IMR-90 (cell line): ENCODE measurements around the gene THRA. TPM values are rescaled to one million over a fixed set of nuclear protein-coding genes. Genes with fewer than 3 reads are reported as not detected.
A peak's percentile ranks its signal among the peaks of the same experiment; 100 is the strongest.

Experiments used
- ATAC-seq: fragments of 200-7000 bp; cut with Tn5 transposase; 2 replicates; pipeline ENCODE4 v1.9.1; 2020; ENCODE audit warnings: low read depth, mild to moderate bottlenecking, moderate library complexity
- BruUV-seq: library from RNA; stranded (reverse); fragments of 400-500 nt; replicated peaks from 2 replicates; lab custom pipeline; 2021; lab: Mats Ljungman, UMichigan
- CTCF ChIA-PET: fragments of 300-600 bp; formaldehyde crosslinking; extraction: SDS; loops from one replicate; lab custom pipeline; 2021; ENCODE audit warnings: antibody characterized with exemption; lab: Yijun Ruan, JAX
- POLR2A ChIA-PET: fragments of 300-600 bp; sonication (Branson Sonifier 250); formaldehyde crosslinking; loops from one replicate; lab custom pipeline; 2022; ENCODE audit warnings: antibody characterized with exemption; ENCODE audit not compliant: unreplicated experiment; lab: Charles Lee
- DNase-seq: peaks from one replicate; pipeline ENCODE4 v3.0.0; 2013
- H2AFZ ChIP-seq: replicated peaks from 2 replicates; pipeline ENCODE3; 2013; ENCODE audit warnings: low read length, mild to moderate bottlenecking; ENCODE audit not compliant: poor library complexity
- H2AK5ac ChIP-seq: 2 replicates; pipeline ENCODE4 v1.6.1; 2013; ENCODE audit warnings: low read depth, low read length, inconsistent platforms
- H2AK9ac ChIP-seq: replicated peaks from 2 replicates; pipeline ENCODE3; 2013; ENCODE audit warnings: mild to moderate bottlenecking, low read depth, low read length, moderate library complexity; ENCODE audit not compliant: poor library complexity
- H2BK120ac ChIP-seq: 2 replicates; pipeline ENCODE4 v1.6.1; 2013; ENCODE audit warnings: low read depth, low read length, inconsistent platforms
- H2BK15ac ChIP-seq: 3 replicates; pipeline ENCODE4 v1.6.1; 2013; ENCODE audit warnings: low read depth, low read length, inconsistent platforms
- H2BK20ac ChIP-seq: 2 replicates; pipeline ENCODE4 v1.6.1; 2013; ENCODE audit warnings: low read depth, mild to moderate bottlenecking, inconsistent platforms, low read length, moderate library complexity
- H2BK5ac ChIP-seq: 2 replicates; pipeline ENCODE4 v1.6.1; 2013; ENCODE audit warnings: mild to moderate bottlenecking, low read depth, low read length, inconsistent platforms; ENCODE audit not compliant: poor library complexity, severe bottlenecking
- H3K14ac ChIP-seq: replicated peaks from 2 replicates; pipeline ENCODE4 v1.6.1; 2013; ENCODE audit warnings: low read depth, low read length, inconsistent platforms
- H3K18ac ChIP-seq: 2 replicates; pipeline ENCODE4 v1.6.1; 2013; ENCODE audit warnings: low read depth, low read length, control low read depth
- H3K23ac ChIP-seq: 2 replicates; pipeline ENCODE4 v1.6.1; 2013; ENCODE audit warnings: low read depth, low read length, inconsistent platforms
- H3K27ac ChIP-seq: 2 replicates; pipeline ENCODE4 v1.5.1; 2013; ENCODE audit warnings: mild to moderate bottlenecking, control low read depth, low read length; ENCODE audit not compliant: insufficient read depth
- H3K27me3 ChIP-seq: 2 replicates; pipeline ENCODE4 v1.6.1; 2013; ENCODE audit warnings: low read length; ENCODE audit not compliant: control insufficient read depth, insufficient read depth
- H3K36me3 ChIP-seq: 2 replicates; pipeline ENCODE4 v1.6.1; 2013; ENCODE audit warnings: low read length, mixed read lengths; ENCODE audit not compliant: control insufficient read depth, insufficient read depth
- H3K4ac ChIP-seq: 2 replicates; pipeline ENCODE4 v1.6.1; 2013; ENCODE audit warnings: low read depth, low read length, inconsistent platforms
- H3K4me1 ChIP-seq: 2 replicates; pipeline ENCODE4 v1.6.1; 2013; ENCODE audit warnings: low read length, mixed read lengths; ENCODE audit not compliant: control insufficient read depth, insufficient read depth
- H3K4me2 ChIP-seq: 2 replicates; pipeline ENCODE4 v1.6.1; 2013; ENCODE audit warnings: low read depth, mild to moderate bottlenecking, control low read depth, low read length, moderate library complexity
- H3K4me3 ChIP-seq: 2 replicates; pipeline ENCODE4 v1.5.1; 2013; ENCODE audit warnings: low read depth, mild to moderate bottlenecking, control low read depth, low read length, moderate library complexity; ENCODE audit not compliant: insufficient read depth
- H3K56ac ChIP-seq: 2 replicates; pipeline ENCODE4 v1.6.1; 2013; ENCODE audit warnings: low read length, inconsistent platforms; ENCODE audit not compliant: insufficient read depth; ENCODE audit errors: extremely low read depth
- H3K79me1 ChIP-seq, 2 experiments: 2 replicates each; pipeline ENCODE4 v1.6.1; 2013; ENCODE audit warnings: low read length in 2 of 2, inconsistent platforms in 1 of 2, low read depth in 1 of 2
- H3K9ac ChIP-seq: 2 replicates; pipeline ENCODE4 v1.6.1; 2013; ENCODE audit warnings: low read depth, low read length, control low read depth
- H3K9me1 ChIP-seq: 2 replicates; pipeline ENCODE4 v1.6.1; 2013; ENCODE audit warnings: low read length, inconsistent platforms; ENCODE audit not compliant: insufficient read depth
- H3K9me3 ChIP-seq: 2 replicates; pipeline ENCODE4 v1.6.1; 2013; ENCODE audit warnings: low read length; ENCODE audit not compliant: control insufficient read depth, insufficient read depth
- H4K20me1 ChIP-seq: 2 replicates; pipeline ENCODE4 v1.6.1; 2013; ENCODE audit warnings: low read length, inconsistent platforms; ENCODE audit not compliant: insufficient read depth
- H4K5ac ChIP-seq: 2 replicates; pipeline ENCODE4 v1.6.1; 2013; ENCODE audit warnings: mild to moderate bottlenecking, low read depth, low read length, control low read depth
- H4K8ac ChIP-seq, 2 experiments: 2 replicates each; pipeline ENCODE4 v1.6.1; 2013; ENCODE audit warnings: low read depth in 2 of 2, low read length in 2 of 2, control low read depth in 1 of 2, inconsistent platforms in 1 of 2
- H4K91ac ChIP-seq: 2 replicates; pipeline ENCODE4 v1.6.1; 2013; ENCODE audit warnings: low read depth, low read length, inconsistent platforms; ENCODE audit not compliant: insufficient read depth
- BHLHE40 ChIP-seq: fragments of 150-350 bp; IDR thresholded peaks from 2 replicates; pipeline ENCODE4 v1.6.1; 2016; ENCODE audit warnings: mild to moderate bottlenecking, low read depth, low read length
- CHD1 ChIP-seq: IDR thresholded peaks from 2 replicates; pipeline ENCODE4 v1.6.1; 2012; ENCODE audit warnings: low read depth, low read length, improper control_type of control experiment
- CTCF ChIP-seq: conservative IDR thresholded peaks from 2 replicates; pipeline ENCODE4 v1.5.1; 2012; ENCODE audit warnings: mild to moderate bottlenecking, low read depth, low read length, improper control_type of control experiment
- ELK1 ChIP-seq: fragments of 150-350 bp; IDR thresholded peaks from 2 replicates; pipeline ENCODE4 v1.6.1; 2016; ENCODE audit warnings: low read depth, mild to moderate bottlenecking, low read length, moderate library complexity, borderline replicate concordance
- FOS ChIP-seq: fragments of 150-350 bp; IDR thresholded peaks from 2 replicates; pipeline ENCODE4 v1.6.1; 2016; ENCODE audit warnings: low read depth, low read length
- MAFK ChIP-seq: IDR thresholded peaks from 2 replicates; pipeline ENCODE4 v1.6.1; 2012; ENCODE audit warnings: low read depth, low read length, improper control_type of control experiment
- MAZ ChIP-seq: IDR thresholded peaks from 2 replicates; pipeline ENCODE4 v1.6.1; 2012; ENCODE audit warnings: low read depth, mild to moderate bottlenecking, low read length, improper control_type of control experiment, moderate library complexity, borderline replicate concordance
- MXI1 ChIP-seq: IDR thresholded peaks from 2 replicates; pipeline ENCODE4 v1.6.1; 2012; ENCODE audit warnings: low read depth, mild to moderate bottlenecking, low read length, moderate library complexity, borderline replicate concordance
- NFE2L2 ChIP-seq: fragments of 150-350 bp; IDR thresholded peaks from 2 replicates; pipeline ENCODE4 v1.6.1; 2016; ENCODE audit warnings: low read depth, mild to moderate bottlenecking, low read length
- POLR2A ChIP-seq: IDR thresholded peaks from 2 replicates; pipeline ENCODE4 v1.6.1; 2012; ENCODE audit warnings: mild to moderate bottlenecking, low read depth, low read length
- RAD21 ChIP-seq: IDR thresholded peaks from 2 replicates; pipeline ENCODE4 v1.6.1; 2012; ENCODE audit warnings: low read length, improper control_type of control experiment
- RCOR1 ChIP-seq: IDR thresholded peaks from 2 replicates; pipeline ENCODE4 v1.6.1; 2012; ENCODE audit warnings: mild to moderate bottlenecking, low read length, improper control_type of control experiment; ENCODE audit not compliant: insufficient replicate concordance
- RFX5 ChIP-seq: IDR thresholded peaks from 2 replicates; pipeline ENCODE4 v1.8.0; 2012; ENCODE audit warnings: low read depth, mild to moderate bottlenecking, low read length, moderate library complexity
- SMC3 ChIP-seq: fragments of 150-350 bp; IDR thresholded peaks from 2 replicates; pipeline ENCODE4 v1.6.1; 2016; ENCODE audit warnings: low read depth, mild to moderate bottlenecking, antibody characterized with exemption, low read length, moderate library complexity
- USF2 ChIP-seq: fragments of 150-350 bp; IDR thresholded peaks from 2 replicates; pipeline ENCODE4 v1.6.1; 2017; ENCODE audit warnings: mild to moderate bottlenecking, antibody characterized with exemption, low read length, low read depth
- WGBS, 2 experiments: methylation state at CpG; one replicate each; pipeline versions ENCODE4 v1.1.5 to v1.1.7; 2013; ENCODE audit warnings: missing lambda C conversion rate in 2 of 2; ENCODE audit not compliant: insufficient read length in 1 of 2; ENCODE audit errors: extremely low coverage in 2 of 2; 5-methylcytosine and 5-hydroxymethylcytosine counted together
- dilution Hi-C: fragments of 300-500 bp; cut with HindIII; formaldehyde crosslinking; loops from one replicate; pipeline ENCODE4 v1.14.3; 2018; ENCODE audit warnings: low sequenced_read_pairs; ENCODE audit not compliant: unreplicated experiment
- in situ Hi-C: fragments of 300-500 bp; cut with MboI; formaldehyde crosslinking; loops from 3 replicates; pipeline ENCODE4 v1.14.3; 2019; ENCODE audit warnings: low sequenced_read_pairs, inconsistent platforms, mixed read lengths
- intact Hi-C: fragments of 100-400 bp; cut with micrococcal nuclease; formaldehyde crosslinking; loops from 2 replicates; pipeline ENCODE4 v1.10.0; 2022
- polyA plus RNA-seq, 3 experiments: library from polyadenylated mRNA; depleted of rRNA; stranded (reverse); fragments of >200 nt; gene quantifications; 2 replicates each; pipeline ENCODE4 v1.2.3, GENCODE V29; 2012; ENCODE audit warnings: low replicate concordance in 1 of 3
- total RNA-seq: library from RNA; depleted of rRNA; stranded (reverse); fragments of >200 nt; gene quantifications from 2 replicates; pipeline ENCODE4 v1.2.3, GENCODE V29; 2012

The THRA gene
- total and polyA plus RNA-seq, 2 of the 4 experiments (the other 2 are of a cell fraction) = 22.0 to 23.4 TPM

- POLR2A ChIA-PET = no interaction called here
- no TSS peak for BruUV-seq
- no peak overlapping the region for H3K27ac ChIP-seq
- TF ChIP-seq MAFK = no peak
- no peak for TF ChIP-seq FOS
- no peak for TF ChIP-seq POLR2A
- TF ChIP-seq RAD21 = no peak
- no peak for TF ChIP-seq NFE2L2
- no peak for TF ChIP-seq CTCF
- TF ChIP-seq BHLHE40 = no peak
- no peak for TF ChIP-seq ELK1
- no peak for TF ChIP-seq RCOR1
- no peak for TF ChIP-seq SMC3
- no peak for TF ChIP-seq USF2
- TF ChIP-seq MAZ = no peak
- no peak for TF ChIP-seq CHD1
- no peak for TF ChIP-seq MXI1
- no peak for TF ChIP-seq RFX5
These were observed 40.4 kb downstream of the THRA start for GRCh38 chr17:40103071-40103661.

More at GRCh38 chr17:40103071-40103661, 40.4 kb downstream of the THRA start:
- Histone ChIP-seq H4K91ac (peak overlapping the region; percentile 59; the same call in 1 of the 2 replicates), H3K4ac (peak overlapping the region; percentile 20; the same call in 1 of the 2 replicates), H3K23ac (no peak overlapping the region), H2BK20ac (no peak overlapping the region), H2BK5ac (no peak overlapping the region), H3K4me2 (no peak overlapping the region), H3K36me3 (no peaks in the 10 kb centered on the region), H2AFZ (no peak overlapping the region), H3K56ac (no peak overlapping the region), H3K9me1 (peaks cover 33% of the 10 kb centered on the region), H3K14ac (no peak overlapping the region), H4K20me1 (peaks cover 8% of the 10 kb centered on the region; the same call in 1 of the 2 replicates), H3K79me1 (peaks cover 16 to 29% of the 10 kb centered on the region in 2 experiments; a peak in 3 of 4 replicates), H3K27me3 (no peaks in the 10 kb centered on the region), H3K4me1 (peaks cover 39% of the 10 kb centered on the region), H2BK120ac (0 out of 2 replicates have a peak overlapping the region, but pooled peaks have one; percentile 11), H4K5ac (no peak overlapping the region), H3K9ac (no peak overlapping the region; the same call in 1 of the 2 replicates), H2AK9ac (no peak overlapping the region), H4K8ac (no peak overlapping the region; a peak in 1 of 4 replicates), H2BK15ac (no peak overlapping the region), H2AK5ac (no peak overlapping the region; the same call in 1 of the 2 replicates), H3K9me3 (no peaks in the 10 kb centered on the region), H3K4me3 (no peak overlapping the region), H3K18ac (no peak overlapping the region; the same call in 1 of the 2 replicates)
- in situ Hi-C loops (no loop called here), intact Hi-C loops (no loop called here), dilution Hi-C loops (no loop called here)
- no peak for DNase-seq
- no peak for ATAC-seq
- CTCF ChIA-PET = interaction anchor here (1.4 kb wide), 1 partner anchor 10 kb away, joined by 6 read pairs; no protein-coding TSS in a partner anchor
- no CpG with 5 or more reads among the region's 3 CpGs for WGBS, 2 experiments
